ENCODE results near the gene DKC1. TPM values are rescaled to one million over a fixed set of nuclear protein-coding genes. Genes with fewer than 3 reads are reported as not detected.

Gene DKC1
- polyA plus RNA-seq, 4 donors = 49.1 to 62.9 (median 59.5) TPM

- no peak for DNase-seq (ENCODE audit: low read depth in 4 of 4, low spot score in 3 of 4)
Measured at GRCh38 chrX:154735695-154736393, 26.8 kb upstream of the DKC1 start.

- no peak for DNase-seq (ENCODE audit: low read depth in 4 of 4, low spot score in 3 of 4)
Measured at GRCh38 chrX:154737136-154737535, 25.5 kb upstream of the DKC1 start.

- DNase-seq (ENCODE audit: low read depth in 4 of 4, low spot score in 3 of 4) = no peak
Measured at GRCh38 chrX:154738011-154738738, 24.5 kb upstream of the DKC1 start.

- DNase-seq (ENCODE audit: low read depth in 4 of 4, low spot score in 3 of 4) = no peak
Measured at GRCh38 chrX:154739952-154740465, 22.7 kb upstream of the DKC1 start.

- DNase-seq (ENCODE audit: low read depth in 4 of 4, low spot score in 3 of 4) = no peak
Measured at GRCh38 chrX:154742613-154743012, 20.1 kb upstream of the DKC1 start.

GRCh38 chrX:154748712-154749339 lies 13.8 kb upstream of the DKC1 start:
- no peak for DNase-seq (ENCODE audit: low read depth in 4 of 4, low spot score in 3 of 4)

- DNase-seq (ENCODE audit: low read depth in 4 of 4, low spot score in 3 of 4) = no peak
Measured at GRCh38 chrX:154749856-154750255, 12.8 kb upstream of the DKC1 start.

GRCh38 chrX:154750301-154751202 lies 12.1 kb upstream of the DKC1 start, which contains the start of gene GAB3:
Gene GAB3, minus strand, starts transcription at chrX:154751077. Its CDS starts 52 bp downstream, at chrX:154751025.
- DNase-seq (ENCODE audit: low read depth in 4 of 4, low spot score in 3 of 4) = no peak

- no peak for DNase-seq (ENCODE audit: low read depth in 4 of 4, low spot score in 3 of 4)
Measured at GRCh38 chrX:154751203-154751668, 11.4 kb upstream of the DKC1 start.

GRCh38 chrX:154751669-154752271 lies 10.9 kb upstream of the DKC1 start:
- no peak for DNase-seq (ENCODE audit: low read depth in 4 of 4, low spot score in 3 of 4)

GRCh38 chrX:154758696-154759095 lies 4.0 kb upstream of the DKC1 start:
- no peak for DNase-seq (ENCODE audit: low read depth in 4 of 4, low spot score in 3 of 4)

- DNase-seq (ENCODE audit: low read depth in 4 of 4, low spot score in 3 of 4) = no peak
Measured at GRCh38 chrX:154761977-154762536, 607 bp upstream of the DKC1 start.

- DNase-seq (ENCODE audit: low read depth in 4 of 4, low spot score in 3 of 4) = no peak
Measured at GRCh38 chrX:154774622-154775021, 12.0 kb downstream of the DKC1 start.

- no peak for DNase-seq (ENCODE audit: low read depth in 4 of 4, low spot score in 3 of 4)
Measured at GRCh38 chrX:154775419-154776349, 13.0 kb downstream of the DKC1 start.

GRCh38 chrX:154776753-154777152 lies 14.1 kb downstream of the DKC1 start:
- no peak for DNase-seq (ENCODE audit: low read depth in 4 of 4, low spot score in 3 of 4)

- no peak for DNase-seq (ENCODE audit: low read depth in 4 of 4, low spot score in 3 of 4)
Measured at GRCh38 chrX:154779261-154779660, 16.6 kb downstream of the DKC1 start.

GRCh38 chrX:154780968-154781367 lies 18.3 kb downstream of the DKC1 start:
- no peak for DNase-seq (ENCODE audit: low read depth in 4 of 4, low spot score in 3 of 4)

All from right renal pelvis (tissue), 4 donors.